Stimulated activated CD4-positive, alpha-beta T cell treated with anti-CD3 and anti-CD28 coated beads, Interleukin-1b, Interleukin-23, amount 100 ng/mL, for 1 hour (primary cell): ENCODE results near the gene FIGLA.

ENCODE experiments used
- DNase-seq, 2 donors: peaks; one replicate each; pipeline ENCODE4 v3.0.0-alpha.2; 2020; ENCODE audit warnings: low read depth in 2 of 2

FIGLA gene

GRCh38 chr2:70776266-70776665, 14.2 kb downstream of the FIGLA start:
- no peak for DNase-seq

DNA sequence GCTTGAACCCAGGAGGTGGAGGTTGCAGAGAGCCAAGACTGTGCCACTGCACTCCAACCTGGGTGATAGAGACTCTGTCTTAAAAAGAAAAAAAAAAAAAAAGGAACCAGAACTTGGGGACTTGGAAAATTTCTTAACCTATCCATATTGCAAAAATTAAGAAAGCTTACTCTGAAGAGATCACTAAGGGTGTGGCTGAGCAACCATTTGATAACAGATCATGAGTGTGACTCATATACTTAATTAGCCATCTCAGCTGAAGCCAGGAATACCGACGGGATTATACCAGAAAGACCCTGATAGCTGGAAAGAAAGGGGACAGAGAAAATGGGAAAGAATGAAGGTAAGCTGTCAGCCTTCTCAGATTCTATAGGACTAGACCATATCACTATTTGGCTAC, 15.3 kb downstream of the FIGLA start:
- no peak for DNase-seq

GRCh38 chr2:70772486-70773155, 17.8 kb downstream of the FIGLA start:
- no peak for DNase-seq

DNA sequence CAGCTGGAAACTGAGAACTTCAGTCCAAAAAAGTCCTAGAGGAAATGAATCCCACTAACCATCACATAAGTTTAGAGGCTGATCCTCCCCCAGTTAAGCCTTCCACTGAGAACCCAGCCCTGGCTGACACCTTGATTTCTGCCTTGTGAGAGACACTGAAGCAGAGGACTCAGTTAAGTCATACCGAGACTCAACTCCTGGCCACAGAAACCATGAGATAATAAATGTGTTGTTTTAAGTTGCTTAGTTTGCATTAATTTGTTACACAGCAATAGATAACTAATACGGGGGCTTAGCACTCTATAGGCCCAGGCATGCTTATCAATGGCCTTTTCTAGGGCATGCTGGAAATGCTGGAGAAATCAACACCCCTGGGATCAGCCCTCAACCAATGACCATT, 19.0 kb downstream of the FIGLA start:
- DNase-seq: no peak

GRCh38 chr2:70769450-70769849, 21.0 kb downstream of the FIGLA start:
- no peak for DNase-seq

DNA sequence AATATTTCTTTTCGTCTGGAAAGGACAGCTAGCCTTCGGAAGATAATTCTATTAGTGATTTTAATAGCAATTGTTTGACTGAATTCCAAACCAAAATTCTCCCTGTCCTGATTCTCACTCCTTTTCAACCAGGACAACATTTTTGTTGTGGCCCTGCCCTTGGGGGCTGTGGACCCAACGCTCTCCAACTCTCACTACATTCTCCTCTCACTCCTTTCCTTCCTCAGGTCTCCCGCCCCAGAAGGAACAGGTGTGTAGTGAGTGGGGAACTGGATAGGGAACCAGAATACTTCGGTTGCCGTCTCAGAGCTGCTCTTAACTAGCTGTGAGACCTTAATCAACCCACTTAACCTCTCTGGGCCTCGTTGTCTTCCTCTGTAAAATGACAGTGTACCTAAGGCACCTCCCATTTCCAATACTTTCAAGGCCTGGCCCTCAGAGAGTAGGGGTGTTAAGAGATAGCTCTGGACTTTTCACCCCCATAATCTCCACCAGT, 21.8 kb downstream of the FIGLA start:
- DNase-seq: no peak

- DNase-seq: no peak
Measured at GRCh38 chr2:70767699-70768589, 22.5 kb downstream of the FIGLA start, which contains the start of gene ADD2. Gene ADD2, minus strand, starts transcription at chr2:70768200. Its CDS starts 61,792 bp downstream, at chr2:70706408.

DNA sequence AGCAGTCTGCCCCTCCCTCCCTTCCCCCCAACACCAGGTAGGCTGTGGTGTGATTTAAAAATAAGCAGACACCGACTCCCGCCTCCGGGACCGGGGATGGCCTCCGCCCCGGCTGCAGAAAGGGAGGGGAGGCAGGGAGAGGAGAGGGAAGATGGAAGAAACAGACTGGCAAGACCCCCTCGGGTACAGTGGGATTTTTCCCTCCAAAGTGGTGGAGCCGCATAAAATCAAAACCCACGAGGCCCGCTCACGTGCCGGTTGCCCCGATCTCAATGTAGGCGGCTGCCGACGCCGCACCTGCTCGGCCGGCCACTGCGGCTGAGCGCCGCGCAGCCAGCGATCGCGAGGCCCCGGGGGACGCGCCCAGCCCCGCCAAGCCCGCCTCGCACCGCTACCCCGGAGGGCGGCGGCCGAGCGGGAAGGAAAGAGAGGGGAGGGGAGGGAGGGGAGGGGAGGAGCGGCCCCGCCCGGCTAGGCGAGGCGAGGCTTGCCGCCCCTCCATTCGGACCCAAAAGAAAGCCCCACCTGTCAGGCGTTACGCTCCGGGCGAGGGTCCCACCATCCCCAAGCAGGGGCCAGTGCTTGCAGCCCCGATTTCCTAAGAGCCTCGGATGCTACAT, 23.3 kb downstream of the FIGLA start:
- no peak for DNase-seq

DNA sequence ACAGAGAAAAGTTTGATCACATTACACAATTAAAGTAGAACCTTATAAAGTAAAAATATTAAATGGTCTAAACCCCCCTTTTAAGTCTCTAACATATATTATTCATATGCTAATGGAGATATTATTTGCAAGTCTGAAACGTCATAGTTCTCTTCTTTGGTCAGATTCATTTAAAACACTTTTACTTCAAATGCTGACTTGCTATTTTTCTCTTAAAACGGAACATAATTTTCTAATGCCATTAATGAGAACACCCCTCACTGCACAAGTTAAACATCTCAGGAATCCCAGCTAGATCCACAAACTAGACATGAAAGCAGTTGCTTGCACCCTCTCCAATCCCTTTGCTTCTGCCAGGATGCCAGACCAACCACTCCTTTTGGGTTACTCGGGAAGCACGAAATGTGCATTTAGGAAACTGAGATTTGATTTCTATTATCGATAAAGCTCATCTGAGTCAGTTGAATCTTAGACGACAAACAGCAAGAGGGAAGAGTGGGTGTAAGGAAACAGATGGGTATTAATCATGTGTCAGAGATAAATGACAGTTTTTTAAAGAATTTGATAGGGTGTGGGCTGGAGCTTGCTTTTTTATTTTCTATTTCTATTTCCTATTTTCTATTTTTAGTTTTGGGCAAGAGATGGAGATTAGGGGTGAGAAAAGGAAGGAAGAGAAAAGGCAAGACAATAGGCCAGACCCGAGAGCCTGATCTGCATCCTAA, 23.9 kb downstream of the FIGLA start:
- no peak for DNase-seq

DNA sequence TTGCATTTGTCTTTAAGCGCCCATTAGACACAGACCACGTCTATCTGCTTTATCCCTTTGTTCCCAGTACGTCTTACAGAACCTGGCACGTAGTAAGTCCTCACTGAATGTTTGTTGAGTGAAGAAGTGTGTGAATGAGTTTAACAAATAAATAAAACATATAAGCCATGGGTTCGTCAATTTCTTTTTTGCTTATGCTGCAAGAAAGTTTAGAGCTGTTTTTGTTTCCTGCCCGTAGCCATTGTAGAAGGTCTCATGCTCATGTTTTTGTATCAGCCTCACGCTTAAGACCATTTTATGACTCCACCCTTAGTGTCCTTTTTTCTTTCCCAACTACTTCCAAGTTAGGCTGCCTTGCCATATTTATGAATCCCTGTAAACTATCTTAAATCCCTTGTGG, 24.9 kb downstream of the FIGLA start:
- no peak for DNase-seq

GRCh38 chr2:70759446-70759845, 31.0 kb downstream of the FIGLA start:
- no peak for DNase-seq

DNA sequence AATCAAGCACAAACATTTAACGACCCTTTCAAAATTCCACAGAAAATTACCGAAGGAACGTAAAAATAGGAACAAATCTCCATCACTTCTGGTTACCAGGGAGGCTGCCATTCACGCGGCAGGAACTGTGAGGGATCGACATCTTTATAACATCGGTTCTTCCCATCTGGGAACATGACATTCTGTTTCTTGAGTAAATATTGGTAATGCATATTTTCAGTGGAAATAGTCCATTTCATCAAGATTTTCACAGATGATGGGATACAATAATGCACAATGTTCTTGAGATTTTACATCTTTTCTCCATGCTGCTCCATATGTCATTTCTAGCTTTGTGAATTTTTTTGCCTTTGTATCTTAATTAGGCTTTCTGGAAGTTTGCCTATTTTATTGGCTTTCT, 32.5 kb downstream of the FIGLA start:
- DNase-seq: no peak

GRCh38 chr2:70757360-70757759, 33.1 kb downstream of the FIGLA start:
- no peak for DNase-seq

GRCh38 chr2:70756128-70756527, 34.3 kb downstream of the FIGLA start:
- DNase-seq: no peak

GRCh38 chr2:70753902-70754301, 36.5 kb downstream of the FIGLA start:
- DNase-seq: no peak

GRCh38 chr2:70753031-70753430, 37.4 kb downstream of the FIGLA start:
- no peak for DNase-seq

DNA sequence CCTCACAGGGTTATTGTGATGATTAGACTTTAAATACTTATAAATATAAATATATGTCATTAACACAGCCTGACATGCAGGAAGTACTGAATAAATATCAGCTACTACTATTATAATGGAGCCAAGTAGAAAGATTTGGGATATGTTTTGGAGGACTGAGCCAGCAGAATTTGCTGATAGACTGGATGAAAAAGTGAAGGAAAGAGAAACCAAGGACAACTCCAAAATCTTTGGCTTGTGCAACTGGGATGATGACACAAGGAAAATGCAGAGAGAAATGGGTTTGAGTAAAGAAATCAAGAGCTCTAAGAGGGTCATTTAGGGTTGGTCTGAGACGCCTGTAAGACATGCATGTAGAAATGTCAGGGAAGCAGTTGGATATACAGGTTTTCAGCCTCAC, 38.0 kb downstream of the FIGLA start:
- DNase-seq: no peak

- no peak for DNase-seq
Measured at GRCh38 chr2:70751881-70752280, 38.6 kb downstream of the FIGLA start.

DNA sequence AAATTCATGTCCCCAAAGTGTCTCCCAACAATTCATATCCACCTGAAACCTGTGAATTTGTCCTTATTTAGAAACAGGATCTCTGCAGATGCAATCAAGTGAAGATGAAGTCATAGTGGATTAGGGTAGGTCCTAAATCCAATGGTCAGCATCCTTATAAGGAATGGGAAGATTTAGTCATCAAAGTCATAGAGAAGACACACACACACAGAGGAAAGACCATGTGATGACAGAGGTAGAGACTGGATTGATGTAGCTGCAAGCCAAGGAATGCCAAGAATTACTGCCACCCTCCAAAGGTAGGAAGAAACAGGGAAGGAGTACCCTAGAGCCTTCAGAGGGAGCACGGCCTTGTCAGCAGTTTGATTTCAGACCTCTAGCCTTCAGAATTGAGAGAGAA, 40.1 kb downstream of the FIGLA start:
- no peak for DNase-seq

- no peak for DNase-seq
Measured at GRCh38 chr2:70748002-70748784, 42.2 kb downstream of the FIGLA start.

DNA sequence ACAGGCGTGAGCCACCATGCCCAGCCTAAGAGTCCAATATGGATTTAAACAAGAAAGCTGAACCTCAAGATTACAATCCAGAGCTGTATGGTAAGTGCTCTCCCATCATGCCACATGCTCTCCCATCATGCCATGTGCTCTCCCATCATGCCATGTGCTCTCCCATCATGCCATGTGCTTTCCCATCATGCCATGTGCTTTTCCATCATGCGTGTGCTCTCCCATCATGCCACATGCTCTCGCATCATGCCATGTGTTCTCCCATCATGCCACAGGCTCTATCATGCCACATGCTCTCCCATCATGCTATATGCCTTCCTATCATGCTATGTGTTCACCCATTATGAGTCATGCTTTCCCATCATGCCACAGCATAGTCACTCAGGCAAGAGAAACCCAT, 43.2 kb downstream of the FIGLA start:
- no peak for DNase-seq
